Neutrophil (primary cell): Measurements from ENCODE around the gene OTX1.

Experiments
- H3K27ac ChIP-seq: fragments of 200-600 bp; sonication (generic); 2 replicates; pipeline ENCODE4 v1.5.1; 2016; ENCODE audit warnings: mild to moderate bottlenecking, moderate library complexity
- H3K27me3 ChIP-seq: fragments of 200-600 bp; sonication (generic); 2 replicates; pipeline ENCODE4 v1.6.0; 2016; ENCODE audit warnings: mild to moderate bottlenecking
- H3K36me3 ChIP-seq: fragments of 200-600 bp; sonication (generic); 2 replicates; pipeline ENCODE4 v1.5.1; 2017
- H3K4me1 ChIP-seq, 2 experiments: fragments of 200-600 bp in 1 of 2; sonication (generic) in 1 of 2; 1 replicate in 1 of 2; 2 replicates in 1 of 2; pipeline versions ENCODE4 v1.5.1 to v1.6.1; 2013 to 2016; ENCODE audit warnings: low read depth in 1 of 2, low read length in 1 of 2, mild to moderate bottlenecking in 1 of 2, moderate library complexity in 1 of 2; ENCODE audit not compliant: control insufficient read depth in 1 of 2, insufficient read depth in 1 of 2
- H3K4me3 ChIP-seq, 2 experiments: fragments of 200-600 bp in 1 of 2; sonication (generic) in 1 of 2; 1 replicate in 1 of 2; 2 replicates in 1 of 2; pipeline ENCODE4 v1.5.1; 2013 to 2016; ENCODE audit warnings: low read depth in 1 of 2, low read length in 1 of 2, mild to moderate bottlenecking in 1 of 2, moderate library complexity in 1 of 2
- H3K9me3 ChIP-seq: fragments of 200-600 bp; sonication (generic); 2 replicates; pipeline ENCODE4 v1.5.1; 2016
- TF ChIP-seq, protein P1 (sequence below): fragments of 200-600 bp; sonication (generic); IDR thresholded peaks from 2 replicates; pipeline ENCODE4 v1.5.1; 2016; ENCODE audit warnings: antibody characterized with exemption

OTX1 gene

DNA sequence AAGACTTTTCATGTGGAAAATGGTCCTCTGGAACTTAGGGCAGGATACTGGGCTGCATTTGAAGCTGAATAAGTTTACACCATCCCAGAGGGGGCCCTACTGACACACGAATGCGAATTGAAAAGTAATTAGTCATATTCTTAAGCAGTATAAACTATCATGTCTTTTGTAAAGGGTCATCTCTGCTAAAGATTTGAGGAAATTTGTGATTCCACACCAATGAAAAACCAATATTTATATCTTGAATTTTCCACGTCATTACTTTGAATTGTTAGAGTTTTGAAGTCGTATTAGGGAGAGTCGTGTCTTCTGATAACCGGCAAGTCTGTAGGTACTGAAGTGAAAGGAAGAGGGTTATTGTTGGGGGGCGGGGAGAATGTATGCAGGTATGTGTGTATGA is 4.1 kb upstream of the OTX1 start:
- Histone ChIP-seq H3K4me3 (no peak overlapping the region), H3K4me1 (peaks cover 51% of the 10 kb centered on the region in 2 experiments), H3K36me3 (no peaks in the 10 kb centered on the region), H3K27me3 (peaks cover 82% of the 10 kb centered on the region), H3K9me3 (no peaks in the 10 kb centered on the region), H3K27ac (no peak overlapping the region)
- TF ChIP-seq, protein P1, sequence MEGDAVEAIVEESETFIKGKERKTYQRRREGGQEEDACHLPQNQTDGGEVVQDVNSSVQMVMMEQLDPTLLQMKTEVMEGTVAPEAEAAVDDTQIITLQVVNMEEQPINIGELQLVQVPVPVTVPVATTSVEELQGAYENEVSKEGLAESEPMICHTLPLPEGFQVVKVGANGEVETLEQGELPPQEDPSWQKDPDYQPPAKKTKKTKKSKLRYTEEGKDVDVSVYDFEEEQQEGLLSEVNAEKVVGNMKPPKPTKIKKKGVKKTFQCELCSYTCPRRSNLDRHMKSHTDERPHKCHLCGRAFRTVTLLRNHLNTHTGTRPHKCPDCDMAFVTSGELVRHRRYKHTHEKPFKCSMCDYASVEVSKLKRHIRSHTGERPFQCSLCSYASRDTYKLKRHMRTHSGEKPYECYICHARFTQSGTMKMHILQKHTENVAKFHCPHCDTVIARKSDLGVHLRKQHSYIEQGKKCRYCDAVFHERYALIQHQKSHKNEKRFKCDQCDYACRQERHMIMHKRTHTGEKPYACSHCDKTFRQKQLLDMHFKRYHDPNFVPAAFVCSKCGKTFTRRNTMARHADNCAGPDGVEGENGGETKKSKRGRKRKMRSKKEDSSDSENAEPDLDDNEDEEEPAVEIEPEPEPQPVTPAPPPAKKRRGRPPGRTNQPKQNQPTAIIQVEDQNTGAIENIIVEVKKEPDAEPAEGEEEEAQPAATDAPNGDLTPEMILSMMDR, result no peak

DNA sequence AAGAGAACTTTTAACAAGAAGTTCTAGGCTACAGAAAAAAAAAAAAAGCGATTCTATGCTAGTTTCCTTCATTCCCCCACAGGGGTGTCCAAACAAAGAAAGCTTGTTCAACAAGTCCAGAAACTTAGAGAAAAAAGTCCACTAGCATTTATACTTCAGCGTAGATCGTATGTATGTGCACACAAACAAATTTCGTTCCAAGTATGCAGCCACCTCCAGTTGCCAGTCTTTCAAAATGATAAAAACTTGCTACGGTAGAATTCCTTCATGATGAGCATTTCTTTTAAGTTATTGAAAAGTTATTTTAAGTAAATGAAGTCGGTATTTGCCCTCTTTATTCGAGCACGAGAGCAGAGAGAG is 3.7 kb upstream of the OTX1 start:
- Histone ChIP-seq H3K4me3 (peak overlapping the region; percentile 52 to 66), H3K27ac (no peak overlapping the region), H3K9me3 (no peaks in the 10 kb centered on the region), H3K36me3 (no peaks in the 10 kb centered on the region), H3K4me1 (peaks cover 55% of the 10 kb centered on the region in 2 experiments), H3K27me3 (peaks cover 86% of the 10 kb centered on the region)
- TF ChIP-seq, protein P1, result no peak

DNA sequence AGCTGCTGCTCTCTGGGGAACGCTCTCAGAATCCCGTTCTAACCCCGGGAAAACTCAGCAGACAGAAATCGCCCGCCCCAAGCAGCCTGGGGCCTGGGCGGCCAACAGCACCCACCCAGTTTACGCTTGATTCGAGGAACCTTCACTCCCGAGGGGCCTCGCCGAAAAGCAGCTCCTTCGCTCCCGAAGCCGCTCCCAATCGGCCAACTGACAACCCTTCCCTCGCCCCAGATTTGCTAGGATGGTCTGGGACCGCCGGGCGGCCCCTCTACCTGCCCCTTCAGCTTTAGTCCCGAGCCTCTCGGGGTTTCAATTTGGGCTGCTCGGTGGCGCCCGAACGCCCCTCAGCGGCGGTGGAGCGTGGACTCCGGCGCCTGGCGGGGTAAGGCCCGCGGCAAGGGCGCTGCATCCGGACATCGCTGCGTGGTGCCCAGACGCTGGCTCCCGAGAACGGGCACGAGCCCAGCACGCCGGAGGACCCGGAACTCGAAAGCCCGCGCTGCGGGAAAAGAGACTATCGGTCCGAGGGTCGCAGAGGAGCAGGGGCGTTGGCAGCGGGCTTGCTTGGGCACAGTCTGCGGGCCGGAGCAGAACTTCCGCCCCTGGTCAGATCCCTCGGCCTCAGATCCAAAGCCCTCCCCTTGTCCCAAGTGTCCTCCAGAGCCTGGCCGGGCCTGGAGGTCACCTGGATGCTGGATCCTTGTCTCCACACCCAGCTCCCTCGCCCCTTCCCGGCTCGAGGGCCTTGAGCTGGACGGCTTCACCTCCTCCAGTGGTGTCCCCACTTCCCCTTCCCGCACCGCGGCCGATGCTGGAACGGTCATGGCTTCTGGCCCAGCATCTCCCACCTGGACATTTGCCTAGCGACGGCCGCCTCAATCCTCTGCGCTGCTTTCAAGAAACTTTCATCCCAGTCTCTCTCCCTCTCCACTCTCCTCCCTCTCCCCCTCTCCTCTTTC is 3.0 kb upstream of the OTX1 start:
- peaks cover 62% of the 10 kb centered on the region in 2 experiments for H3K4me1 ChIP-seq
- H3K4me3 ChIP-seq, result peak overlapping the region; percentile 52 to 66
- H3K9me3 ChIP-seq, result no peaks in the 10 kb centered on the region
- TF ChIP-seq, protein P1, result no peak
- H3K27me3 ChIP-seq, result peaks cover 93% of the 10 kb centered on the region
- no peak overlapping the region for H3K27ac ChIP-seq
- no peaks in the 10 kb centered on the region for H3K36me3 ChIP-seq

DNA sequence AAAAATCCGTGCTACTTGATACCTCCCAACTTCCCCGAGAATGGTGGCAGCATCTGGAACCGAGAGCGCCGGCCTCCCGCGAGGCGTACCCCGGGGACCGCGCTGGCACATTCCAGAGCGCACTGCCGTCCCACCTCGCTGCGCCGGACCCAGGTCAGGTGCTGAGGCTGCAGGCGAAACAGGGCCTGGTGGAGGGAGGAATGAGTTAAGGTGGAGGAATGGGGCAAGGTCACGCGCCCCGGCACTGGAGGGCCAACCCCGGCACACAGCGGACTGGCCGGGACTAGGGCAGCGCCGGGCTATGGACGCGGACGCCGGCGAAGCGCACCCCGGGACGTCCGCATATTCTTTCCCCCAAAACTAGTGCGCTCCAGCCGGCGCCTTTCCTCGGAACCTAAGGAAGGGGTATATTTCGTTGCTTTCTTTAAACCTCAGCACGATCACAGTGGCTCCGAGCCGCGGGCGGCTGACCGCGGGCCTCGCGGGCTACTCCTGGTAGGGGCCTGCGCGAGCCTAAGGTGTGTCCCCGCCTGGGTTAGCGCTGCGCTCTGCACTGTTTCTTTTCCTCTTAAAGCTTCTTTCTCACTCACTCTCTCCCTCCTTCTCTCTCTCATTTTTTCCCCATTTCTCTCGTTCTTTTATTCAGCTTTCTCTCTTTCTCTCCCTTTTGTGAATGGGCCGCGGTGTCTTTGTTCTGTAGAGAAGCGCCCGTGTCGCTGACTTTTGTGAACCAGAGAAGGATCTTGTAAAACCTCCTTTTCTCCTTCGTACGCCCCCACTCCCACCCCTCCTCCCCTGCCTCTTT is 2.1 kb upstream of the OTX1 start:
- Histone ChIP-seq H3K27me3 (peaks cover 95% of the 10 kb centered on the region), H3K4me3 (peak overlapping the region; percentile 52 to 66), H3K4me1 (peaks cover 66 to 68% of the 10 kb centered on the region in 2 experiments)

DNA sequence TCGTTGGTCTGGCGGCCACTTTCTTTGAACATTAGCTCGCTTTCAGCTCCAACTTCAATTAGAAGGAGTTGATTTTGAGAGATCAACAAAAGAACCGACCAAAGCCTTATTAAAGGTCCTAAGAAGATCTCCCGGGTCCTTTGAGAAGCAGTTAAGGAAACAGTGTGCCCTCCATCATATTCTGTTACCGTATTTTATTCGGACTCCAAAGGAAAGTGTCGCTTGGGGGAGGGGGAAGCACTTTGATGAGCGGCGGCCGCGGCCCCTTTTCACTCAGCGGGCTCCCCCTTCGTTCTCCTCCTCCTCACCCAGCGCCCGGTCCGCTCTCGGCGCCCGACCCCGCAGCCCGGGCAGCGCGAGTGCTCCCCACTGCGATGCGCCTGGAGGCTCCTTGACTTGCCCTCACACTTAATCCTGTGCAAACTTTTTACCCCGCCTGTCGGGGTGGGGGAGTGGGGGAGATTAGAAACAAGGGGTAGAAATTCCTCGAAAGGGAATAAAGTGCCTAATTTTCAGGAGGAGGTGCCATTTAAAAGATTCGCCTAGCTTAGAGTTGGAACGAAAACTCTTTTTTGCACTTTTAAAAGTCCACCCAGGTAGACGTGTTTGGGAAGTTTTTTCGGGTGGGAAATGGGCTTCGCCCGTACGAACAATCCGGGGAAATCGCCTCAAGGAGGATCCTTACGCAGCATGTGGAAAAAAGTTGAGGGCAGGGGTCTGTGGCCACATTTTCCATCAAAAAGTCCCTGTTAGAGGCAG is 1.2 kb upstream of the OTX1 start:
- TF ChIP-seq, protein P1, result no peak
- H3K27ac ChIP-seq, result no peak overlapping the region
- H3K4me1 ChIP-seq, result peaks cover 71 to 73% of the 10 kb centered on the region in 2 experiments
- no peaks in the 10 kb centered on the region for H3K9me3 ChIP-seq
- H3K36me3 ChIP-seq, result no peaks in the 10 kb centered on the region
- peaks cover 100% of the 10 kb centered on the region for H3K27me3 ChIP-seq
- peak overlapping the region; percentile 51 to 62 for H3K4me3 ChIP-seq

More for the DNA sequence above, 2.1 kb upstream of the OTX1 start:
- Histone ChIP-seq H3K9me3 (no peaks in the 10 kb centered on the region), H3K27ac (no peak overlapping the region), H3K36me3 (no peaks in the 10 kb centered on the region)
- TF ChIP-seq, protein P1, result no peak
